ENCODE results near the gene PEBP1.

- no peak for TF ChIP-seq POLR2A (IDR thresholded peaks at IDR 0.05; ENCODE audit: low read depth, low read length)
- no peak for TF ChIP-seq CTCF (conservative IDR thresholded peaks at IDR 0.05; ENCODE audit: low read depth, low read length)
- no peak for TF ChIP-seq BHLHE40 (IDR thresholded peaks at IDR 0.05; ENCODE audit: low read depth, low read length)
- TF ChIP-seq RAD21 (IDR thresholded peaks at IDR 0.05; ENCODE audit: low read length), result no peak
- no peak for TF ChIP-seq SMC3 (IDR thresholded peaks at IDR 0.05; ENCODE audit: low read depth, low read length)
- no peak for TF ChIP-seq MAFK (IDR thresholded peaks at IDR 0.05; ENCODE audit: low read depth, low read length)
- TF ChIP-seq MXI1 (IDR thresholded peaks at IDR 0.05; ENCODE audit: borderline replicate concordance, low read depth, low read length), result no peak
- TF ChIP-seq USF2 (IDR thresholded peaks at IDR 0.05; ENCODE audit: low read depth, low read length), result no peak
- no peak for TF ChIP-seq MAZ (IDR thresholded peaks at IDR 0.05; ENCODE audit: borderline replicate concordance, low read depth, low read length)
- no peak for TF ChIP-seq RCOR1 (IDR thresholded peaks at IDR 0.05; ENCODE audit: insufficient replicate concordance, low read length)
- TF ChIP-seq ELK1 (IDR thresholded peaks at IDR 0.05; ENCODE audit: borderline replicate concordance, low read depth, low read length), result no peak
- TF ChIP-seq CHD1 (IDR thresholded peaks at IDR 0.05; ENCODE audit: low read depth, low read length), result no peak
Observed at GRCh38 chr12:118107694-118108093, 28.2 kb upstream of the PEBP1 start.

All from IMR-90 (cell line).